Placental pericyte (primary cell): ENCODE data around the gene RELA. TPM values are rescaled to one million over a fixed set of nuclear protein-coding genes. Genes with fewer than 3 reads are reported as not detected.

Experiments used
- small RNA-seq: library from RNA; depleted of rRNA; stranded (forward); fragments of <200 nt; gene quantifications from one replicate; pipeline ENCODE3, GENCODE V24; 2012; ENCODE audit warnings: low replicate concordance
- total RNA-seq: library from RNA; depleted of rRNA; stranded (reverse); fragments of >200 nt; gene quantifications from 2 replicates; pipeline ENCODE4 v1.2.3, GENCODE V29; 2012

Gene RELA
- 38.5 and 42.7 TPM in 2 replicates for total RNA-seq

DNA sequence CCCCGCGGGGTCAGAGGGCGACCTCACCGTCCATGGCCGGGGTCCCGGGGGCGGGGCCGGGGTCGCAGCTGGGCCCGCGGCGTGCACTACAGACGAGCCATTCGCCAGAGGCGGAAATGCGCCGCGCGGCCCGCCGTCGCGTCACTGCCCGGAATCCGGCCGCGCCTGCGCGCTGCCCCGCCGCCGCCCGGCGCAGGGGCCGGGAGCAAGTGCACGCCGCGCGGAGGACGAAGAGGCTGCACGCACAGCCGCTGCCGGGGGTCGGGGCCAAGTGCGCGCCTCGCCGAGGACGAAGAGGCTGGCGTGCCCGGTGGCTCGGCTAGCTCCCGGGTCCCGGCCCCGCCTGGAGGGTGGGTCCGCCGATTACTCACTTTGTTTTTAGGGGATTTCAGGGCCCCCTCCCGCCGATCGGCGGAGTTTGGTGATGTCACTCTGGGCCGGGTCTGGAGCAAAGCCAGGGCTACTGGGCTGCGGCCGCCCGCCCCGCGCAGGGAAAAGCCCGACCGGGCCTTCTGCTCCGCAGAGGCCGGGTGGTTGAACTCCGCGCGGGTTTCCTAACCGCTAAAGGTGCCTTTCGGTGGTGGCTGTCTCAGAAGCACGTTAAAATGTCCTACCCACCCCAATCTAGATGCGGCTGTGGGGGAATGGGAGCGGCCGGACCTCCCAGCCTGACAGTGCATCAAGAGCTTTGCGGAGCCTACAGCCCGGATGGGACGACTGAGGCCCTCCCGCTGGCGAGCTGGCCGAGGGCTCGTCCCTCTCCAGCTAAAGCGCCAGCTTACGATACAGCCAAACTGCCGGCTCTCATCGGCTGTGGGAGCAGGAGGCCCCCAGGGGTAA, at the start of gene RELA:
Gene RELA, minus strand, starts transcription at position 118 of the 840 bp plus-strand sequence. Its CDS starts 84 bp downstream, at position 34.

DNA sequence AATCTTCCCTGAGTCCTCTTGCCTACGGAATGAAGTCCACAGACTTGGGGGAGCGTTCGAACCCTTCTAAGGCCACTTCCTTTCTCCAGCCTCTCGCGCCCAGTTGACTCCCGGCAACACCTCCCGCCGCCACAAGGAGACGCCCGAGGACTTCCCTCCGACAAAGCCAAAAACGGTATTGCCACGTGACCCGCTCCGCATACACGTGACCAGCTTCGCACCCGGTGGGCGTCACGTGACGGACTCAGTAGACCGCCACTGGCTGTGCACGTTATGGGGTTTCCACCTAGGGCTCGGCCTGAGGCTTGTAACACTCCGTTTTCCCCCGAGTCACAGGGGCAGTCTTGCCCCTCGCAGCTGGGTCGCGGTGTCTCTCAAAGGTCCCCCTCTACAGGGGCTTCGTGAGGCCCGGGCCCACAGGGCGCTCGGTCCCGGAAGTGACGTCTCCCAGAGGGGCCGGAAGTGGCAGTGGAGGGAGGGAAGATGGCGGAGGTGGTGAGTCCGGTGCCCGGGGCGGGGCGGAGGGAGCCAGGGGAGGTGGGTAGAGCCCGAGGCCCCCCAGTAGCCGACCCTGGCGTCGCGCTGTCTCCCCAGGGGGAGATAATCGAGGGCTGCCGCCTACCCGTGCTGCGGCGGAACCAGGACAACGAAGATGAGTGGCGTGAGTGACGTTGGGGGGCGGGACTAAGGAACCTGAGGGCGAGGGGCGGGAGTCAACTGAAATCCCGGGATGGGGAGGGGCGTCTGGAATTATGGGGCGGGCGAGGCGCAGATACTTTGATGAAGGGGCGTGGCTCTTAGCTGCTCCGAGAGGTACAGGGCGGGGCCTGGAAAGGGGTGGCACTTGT, 49.3 kb upstream of the RELA start, which contains the start of gene KAT5:
Gene KAT5, plus strand, starts transcription at position 468 of the 848 bp plus-strand sequence. Its CDS starts 16 bp downstream, at position 484.

DNA sequence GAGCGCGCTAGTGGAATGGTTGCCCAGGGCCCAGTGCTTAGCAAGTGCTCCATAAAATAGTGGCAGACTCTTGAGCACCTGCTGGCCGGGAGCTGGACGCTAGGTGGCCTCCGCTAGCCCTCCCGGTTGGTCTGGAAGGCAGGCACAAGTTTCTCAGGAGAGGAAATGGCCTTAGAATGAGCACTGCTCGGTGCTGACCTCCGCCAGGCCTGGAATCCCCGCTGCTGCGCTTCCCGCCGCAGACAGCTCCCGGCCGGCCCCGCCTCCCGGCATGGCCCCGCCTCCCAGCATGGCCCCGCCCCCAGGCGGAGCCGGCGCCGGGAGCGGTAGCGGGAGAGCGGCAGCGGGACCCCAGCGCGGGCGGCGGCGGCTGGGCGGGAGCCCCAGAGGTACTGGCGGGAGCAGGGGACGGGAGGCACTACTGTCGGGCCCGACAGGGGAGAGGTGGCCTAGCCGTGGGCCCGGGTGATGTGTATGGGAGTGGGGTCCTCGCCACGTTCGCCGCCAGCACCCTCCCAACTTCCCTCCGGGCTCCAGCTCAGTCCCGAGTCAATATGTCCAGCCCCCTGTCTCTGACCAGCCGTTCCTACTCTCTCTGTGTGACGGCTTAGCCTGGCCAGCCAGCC, 24.8 kb downstream of the RELA start, which contains the start of gene SIPA1:
Gene SIPA1, plus strand, starts transcription at position 308 of the 626 bp plus-strand sequence. CDS start 2,821 bp downstream, outside the sequence.

DNA sequence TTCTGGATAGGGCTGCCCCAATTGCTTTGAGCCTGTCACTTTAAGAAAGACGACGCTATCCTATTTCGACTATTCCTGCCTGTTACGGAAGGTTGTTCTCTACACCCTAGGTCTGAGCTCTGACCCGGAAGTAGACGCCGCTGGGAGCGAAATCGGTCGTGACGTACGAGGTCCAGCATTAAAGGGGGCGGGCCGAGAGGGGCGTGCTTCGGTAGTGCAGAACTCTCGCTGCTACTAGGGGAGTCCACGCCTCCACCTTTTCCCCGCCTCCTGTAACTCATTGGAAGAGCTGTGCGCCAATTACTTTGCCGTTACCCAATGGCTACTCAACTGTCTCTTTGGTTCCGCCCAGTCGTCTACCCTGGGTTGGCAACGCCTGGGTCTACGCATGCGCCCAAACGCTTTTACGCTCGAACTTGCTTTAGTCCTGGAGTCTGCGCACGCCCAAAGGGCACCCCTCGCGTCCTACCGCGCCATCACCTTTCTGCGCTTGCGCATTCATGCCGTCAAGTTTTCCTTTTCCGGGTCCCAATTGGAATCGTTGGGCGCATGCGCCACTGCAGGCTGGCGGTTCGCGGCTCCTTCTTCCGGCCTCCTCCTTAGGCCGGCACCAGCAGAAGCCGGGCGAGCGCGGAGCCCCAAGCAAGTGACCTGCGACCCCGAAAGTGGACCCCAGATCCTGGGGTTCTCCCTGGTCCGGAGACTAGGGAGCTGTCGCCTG, 47.3 kb downstream of the RELA start, which contains the start of gene PCNX3:
Gene PCNX3, plus strand, starts transcription at position 548 of the 721 bp plus-strand sequence. CDS start 536 bp downstream, outside the sequence.

Small RNA genes within 50 kb of the gene (small RNA-seq; reads per million reads assigned to genes)
- gene MIR4489 = not detected
- not detected for gene MIR4690
- gene RN7SL309P = not detected

Other genes starting within 250 kb of the RELA start
- gene NEAT1, start 240.1 kb downstream of the RELA start, total RNA-seq = 307 and 308 TPM in 2 replicates
- 9,497 and 11,655 TPM in 2 replicates for gene MALAT1, start 163.9 kb downstream of the RELA start, total RNA-seq
- 154 and 186 TPM in 2 replicates for gene SCYL1, start 137.8 kb downstream of the RELA start, total RNA-seq
- gene LTBP3, start 104.6 kb downstream of the RELA start, total RNA-seq = 26.2 and 55.6 TPM in 2 replicates
- 44.0 and 79.0 TPM in 2 replicates for gene ZNRD2, start 92.4 kb downstream of the RELA start, total RNA-seq
- 15.1 and 48.8 TPM in 2 replicates for gene FAM89B, start 90.4 kb downstream of the RELA start, total RNA-seq
- 48.8 and 79.2 TPM in 2 replicates for gene EHBP1L1, start 86.9 kb downstream of the RELA start, total RNA-seq
- not detected in 2 replicates for gene KCNK7, start 67.1 kb downstream of the RELA start, total RNA-seq
- 30.9 and 42.2 TPM in 2 replicates for gene MAP3K11, start 48.7 kb downstream of the RELA start, total RNA-seq
- gene PCNX3, start 47.1 kb downstream of the RELA start, total RNA-seq = 43.8 and 54.0 TPM in 2 replicates
- 20.8 and 72.3 TPM in 2 replicates for gene SIPA1, start 24.8 kb downstream of the RELA start, total RNA-seq
- gene KAT5, start 49.3 kb upstream of the RELA start, total RNA-seq = 51.8 and 60.2 TPM in 2 replicates
- 18.2 and 45.7 TPM in 2 replicates for gene RNASEH2C, start 57.9 kb upstream of the RELA start, total RNA-seq
- gene AP5B1, start 118.1 kb upstream of the RELA start, total RNA-seq = 14.0 and 17.0 TPM in 2 replicates
- not detected in 2 replicates for gene OVOL1, start 124.1 kb upstream of the RELA start, total RNA-seq
- 0.44 TPM in 1 of 2 replicates, not detected in the other for gene SNX32, start 171.0 kb upstream of the RELA start, total RNA-seq
- gene CFL1, start 195.3 kb upstream of the RELA start, total RNA-seq = 1,011 and 1,285 TPM in 2 replicates
- gene MUS81, start 197.5 kb upstream of the RELA start, total RNA-seq = 44.2 and 92.3 TPM in 2 replicates
- 69.9 and 112 TPM in 2 replicates for gene EFEMP2, start 209.9 kb upstream of the RELA start, total RNA-seq
- gene CTSW, start 216.9 kb upstream of the RELA start, total RNA-seq = not detected in 2 replicates
- 104 and 131 TPM in 2 replicates for gene FIBP, start 225.6 kb upstream of the RELA start, total RNA-seq
- 41.1 and 45.2 TPM in 2 replicates for gene CCDC85B, start 227.8 kb upstream of the RELA start, total RNA-seq
- 24.9 and 76.5 TPM in 2 replicates for gene FOSL1, start 237.5 kb upstream of the RELA start, total RNA-seq